Posterior vena cava (tissue), 2 donors: ENCODE measurements around the gene VPS13A. TPM values are rescaled to one million over a fixed set of nuclear protein-coding genes. Genes with fewer than 3 reads are reported as not detected.

Source experiments
- DNase-seq: peaks from one replicate; pipeline ENCODE4 v3.0.0-alpha.2; 2020; ENCODE audit warnings: low spot score
- intact Hi-C, 2 donors: fragments of 100-400 bp; cut with DNase I; formaldehyde crosslinking; loops; one replicate each; pipeline versions ENCODE4 v1.14.1 to v1.14.2; 2022 to 2023
- long read RNA-seq, 2 donors: library from polyadenylated mRNA; unstranded; transcript quantifications; one replicate each; pipeline ENCODE4 v2.0.0, GENCODE V29; 2020 to 2021
- total RNA-seq, 2 donors: library from RNA; stranded (reverse); fragmentation: NEBNext Ultra II Directional; extraction: Animal tissue kit (Norgen Biotek cat#: 25700); gene quantifications; one replicate each; pipeline ENCODE4 v1.2.1, GENCODE V29; 2021
- donor health status: DM: yes; HTN: yes; CAD: no.
- donor health status: DM: yes; HTN: yes; CAD: no.

VPS13A gene
- 10 to 100 TPM; 38.6 to 53.4 TPM for total RNA-seq
- long read RNA-seq, donor 1, partial matches to known transcripts, result 5 of 11 reads
- long read RNA-seq, donor 1, other reads (novel, unspliced or antisense), result 6 of 11 reads
- long read RNA-seq, donor 2, partial matches to known transcripts, result 7 of 10 reads
- long read RNA-seq, donor 2, other reads (novel, unspliced or antisense), result 3 of 10 reads

GRCh38 chr9:77177143-77177893 lies at the start of gene VPS13A:
VPS13A (plus strand) TSS chr9:77177534; CDS start chr9:77177705, 171 bp downstream.
- intact Hi-C loops, result no loop called here
- peak; percentile 97 for DNase-seq

DNA sequence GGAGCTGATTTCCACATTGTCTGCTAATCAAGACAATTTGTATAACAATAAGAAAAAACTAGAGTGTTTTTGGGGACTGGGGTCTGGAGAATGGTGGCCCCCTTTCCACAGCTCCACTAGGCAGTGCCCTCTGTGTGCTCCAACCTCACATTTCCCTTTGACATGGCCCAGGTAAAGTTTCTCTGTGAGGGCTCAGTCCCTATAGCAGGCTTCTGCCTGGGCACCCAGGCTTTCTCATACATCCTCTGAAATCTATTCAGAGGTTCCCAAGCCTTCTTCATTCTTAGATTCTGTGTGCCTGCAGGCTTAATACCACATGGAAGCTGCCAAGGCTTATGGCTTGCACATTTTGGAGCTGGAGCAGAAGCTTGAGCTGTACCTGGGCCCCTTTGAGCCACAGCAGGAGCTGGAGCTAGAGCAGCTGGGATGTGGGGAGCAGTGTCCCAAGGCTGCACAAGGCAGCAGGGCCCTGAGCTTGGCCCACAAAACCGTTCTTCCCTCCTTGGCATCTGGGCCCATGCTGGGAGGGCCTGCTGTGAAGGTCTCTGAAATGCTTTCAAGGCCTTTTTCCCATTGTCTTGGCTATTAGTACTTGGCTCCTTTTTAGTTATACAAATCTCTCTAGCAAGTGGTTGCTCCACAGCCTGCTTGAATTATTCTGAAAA lies 49.1 kb upstream of the VPS13A start:
- no peak for DNase-seq
- intact Hi-C loops, result no loop called here

DNA sequence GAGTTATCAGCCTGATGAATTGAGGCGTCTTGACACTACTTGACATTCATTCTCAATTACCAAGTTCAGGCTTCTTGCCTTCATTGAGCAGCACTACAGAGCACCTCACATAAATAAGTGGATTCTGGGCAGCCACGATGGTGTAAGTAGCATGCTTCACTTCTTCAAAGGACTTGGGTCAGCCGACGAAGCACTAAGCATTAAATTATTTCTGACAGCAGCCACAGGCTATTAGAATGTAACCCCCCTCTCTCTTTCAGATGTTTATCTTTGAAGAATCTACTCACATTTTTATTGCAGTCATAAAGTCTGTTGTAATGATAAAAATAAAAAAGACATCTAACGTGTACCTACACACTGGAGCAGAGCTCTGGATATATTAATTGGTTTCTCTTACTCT lies 45.9 kb upstream of the VPS13A start:
- DNase-seq, result no peak
- intact Hi-C loops, result no loop called here

- intact Hi-C loops, result no loop called here
- no peak for DNase-seq
Observed at GRCh38 chr9:77133011-77133410, 44.3 kb upstream of the VPS13A start.

GRCh38 chr9:77142366-77142765 lies 35.0 kb upstream of the VPS13A start:
- no peak for DNase-seq
- intact Hi-C loops, result loop anchor here in 1 of 2 donors (10.0 kb wide), 1 partner anchor 338 kb away; no protein-coding TSS in a partner anchor

DNA sequence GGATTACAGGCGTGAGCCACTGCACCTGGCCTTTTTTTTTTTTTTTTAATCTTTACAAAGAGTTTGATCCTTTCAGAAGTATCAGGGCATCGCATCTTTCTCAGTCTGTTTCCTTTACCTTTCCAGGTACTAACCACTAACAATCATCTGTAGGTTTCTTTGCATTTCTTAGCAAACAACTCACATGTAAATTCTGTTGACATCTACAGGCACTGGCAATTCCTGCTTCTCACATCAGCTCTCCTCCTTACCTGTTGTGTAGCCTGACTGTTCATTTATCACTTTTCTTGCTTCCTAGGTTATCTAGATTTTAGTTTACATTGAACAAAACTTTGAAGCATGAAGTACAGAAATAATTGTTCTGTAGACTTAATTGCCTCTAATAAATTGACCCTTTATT lies 27.5 kb upstream of the VPS13A start:
- DNase-seq, result no peak
- intact Hi-C loops, result loop anchor here in 1 of 2 donors (10.0 kb wide), 1 partner anchor 345 kb away; no protein-coding TSS in a partner anchor

DNA sequence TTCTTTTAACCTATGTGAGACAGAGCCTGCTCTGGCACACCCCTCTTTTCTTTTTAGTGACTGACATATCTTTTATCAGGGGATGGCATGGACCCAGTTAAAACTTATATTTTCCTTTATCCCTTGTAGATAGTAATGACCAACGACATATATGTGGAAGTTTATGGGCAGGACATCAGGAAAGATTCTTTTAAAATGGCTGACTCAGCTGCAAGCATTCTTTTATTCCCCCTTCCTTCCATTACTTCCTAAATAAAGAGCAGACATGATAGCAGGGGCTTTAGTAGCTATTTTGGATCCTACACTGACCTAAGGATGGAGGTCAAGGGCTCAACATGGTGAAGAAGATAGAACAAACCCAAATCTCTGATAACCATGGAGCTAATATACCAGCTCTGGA lies 25.0 kb upstream of the VPS13A start:
- no peak for DNase-seq
- intact Hi-C loops, result no loop called here

GRCh38 chr9:77156646-77157371 lies 20.5 kb upstream of the VPS13A start:
- DNase-seq, result no peak
- intact Hi-C loops, result no loop called here

GRCh38 chr9:77158772-77159513 lies 18.4 kb upstream of the VPS13A start:
- no peak for DNase-seq
- intact Hi-C loops, result no loop called here

DNA sequence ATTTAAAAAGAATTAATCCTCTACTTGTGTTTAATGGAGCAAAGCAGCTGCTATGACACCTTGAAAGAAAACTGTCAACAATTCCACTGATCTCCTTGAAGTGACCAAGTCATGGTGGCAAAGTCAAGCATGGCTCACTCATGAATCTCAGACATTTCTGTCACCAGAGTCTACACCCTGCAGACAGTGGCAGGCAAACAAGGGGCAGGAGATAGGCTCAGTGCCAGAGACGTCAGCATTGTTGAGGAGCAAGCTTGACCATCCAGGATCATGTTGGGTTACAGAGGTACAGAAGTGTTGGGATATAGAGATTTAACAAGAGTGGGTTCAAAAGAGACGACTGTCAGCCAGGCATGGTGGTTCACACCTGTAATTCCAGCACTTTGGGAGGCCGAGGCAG lies 16.1 kb upstream of the VPS13A start:
- no peak for DNase-seq

DNA sequence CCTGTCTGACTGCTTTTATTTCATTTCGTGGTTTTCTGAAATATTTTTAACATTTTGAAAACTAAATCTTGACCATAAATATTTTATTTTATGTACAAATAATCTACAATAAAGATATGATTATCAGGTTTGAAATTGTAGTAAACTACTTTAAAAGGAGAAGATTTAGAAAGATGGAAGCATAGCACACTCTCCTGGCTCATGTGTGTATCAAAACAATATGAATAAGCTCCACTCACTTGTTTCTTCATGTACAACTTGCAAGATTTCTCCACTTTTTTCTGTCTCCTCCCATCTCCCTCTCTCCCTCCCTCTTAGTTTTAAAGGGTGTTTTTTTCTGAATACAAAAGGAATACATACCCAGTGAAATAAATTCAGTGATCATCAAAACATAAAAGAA lies 15.4 kb upstream of the VPS13A start:
- DNase-seq, result no peak
- intact Hi-C loops, result no loop called here

More for the DNA sequence above, 16.1 kb upstream of the VPS13A start:
- intact Hi-C loops, result no loop called here

GRCh38 chr9:77162366-77162765 lies 15.0 kb upstream of the VPS13A start:
- intact Hi-C loops, result no loop called here

GRCh38 chr9:77163884-77164283 lies 13.4 kb upstream of the VPS13A start:
- intact Hi-C loops, result no loop called here
- no peak for DNase-seq

More at GRCh38 chr9:77162366-77162765, 15.0 kb upstream of the VPS13A start:
- DNase-seq, result no peak

DNA sequence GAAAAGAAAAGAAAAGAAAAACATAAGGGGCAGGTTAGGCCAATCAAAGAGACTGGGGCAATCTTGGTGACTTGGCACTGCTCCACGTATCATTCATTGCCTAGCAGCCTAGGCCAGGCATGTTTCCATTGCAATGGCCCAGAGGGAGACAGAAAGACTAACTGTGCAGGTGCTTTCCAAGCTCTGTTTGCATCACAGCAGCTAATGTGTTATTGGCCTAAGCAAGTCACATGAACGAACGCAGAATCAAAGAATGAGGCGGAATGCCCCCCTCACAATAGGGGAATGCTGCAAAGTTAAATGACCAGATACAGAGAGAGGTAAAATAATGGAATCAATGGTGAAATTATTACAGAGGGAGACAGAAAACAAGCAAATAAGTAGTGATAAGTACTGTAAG lies 11.1 kb upstream of the VPS13A start:
- intact Hi-C loops, result no loop called here
- DNase-seq, result no peak

GRCh38 chr9:77170991-77171699 lies 6.2 kb upstream of the VPS13A start:
- intact Hi-C loops, result no loop called here
- DNase-seq, result no peak

- DNase-seq, result no peak
- intact Hi-C loops, result no loop called here
Observed at GRCh38 chr9:77175151-77175550, 2.2 kb upstream of the VPS13A start.

- intact Hi-C loops, result no loop called here
- DNase-seq, result no peak
Observed at GRCh38 chr9:77176106-77176505, 1.2 kb upstream of the VPS13A start.

GRCh38 chr9:77176686-77177142 lies 620 bp upstream of the VPS13A start:
- DNase-seq, result no peak
- intact Hi-C loops, result no loop called here
